ENCODE data around the gene NADK2.
"Not testable (repeated sequence)": the region's sequence is repeated elsewhere in the genome, so short reads cannot be mapped to it uniquely, and the experiment has no call there.

Gene NADK2

DNA sequence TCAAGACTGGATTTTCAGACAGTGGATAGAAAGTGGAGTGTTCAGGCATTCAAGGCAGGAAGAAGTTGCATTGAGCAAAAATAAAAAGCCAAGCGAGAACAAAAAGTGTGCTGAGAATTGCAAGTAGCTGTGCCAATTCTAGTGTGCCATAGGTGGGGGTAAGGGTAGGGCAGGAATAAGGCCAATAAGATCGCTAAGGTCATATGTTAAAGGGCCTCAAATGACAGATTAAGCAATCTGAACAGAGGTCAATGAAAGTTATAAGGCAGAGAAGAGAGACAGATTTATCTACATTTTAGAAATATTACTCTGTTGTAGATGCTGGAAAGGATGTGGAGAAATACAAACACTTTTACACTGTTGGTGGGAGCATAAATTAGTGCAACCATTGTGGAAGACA, 36.4 kb downstream of the NADK2 start:
- no peak for DNase-seq

GRCh38 chr5:36202521-36202961, 39.2 kb downstream of the NADK2 start:
- DNase-seq, result peak; percentile 17

GRCh38 chr5:36200513-36200912, 41.2 kb downstream of the NADK2 start:
- DNase-seq, result no peak

- no peak for DNase-seq
These were observed 42.1 kb downstream of the NADK2 start for GRCh38 chr5:36199620-36200019.

DNA sequence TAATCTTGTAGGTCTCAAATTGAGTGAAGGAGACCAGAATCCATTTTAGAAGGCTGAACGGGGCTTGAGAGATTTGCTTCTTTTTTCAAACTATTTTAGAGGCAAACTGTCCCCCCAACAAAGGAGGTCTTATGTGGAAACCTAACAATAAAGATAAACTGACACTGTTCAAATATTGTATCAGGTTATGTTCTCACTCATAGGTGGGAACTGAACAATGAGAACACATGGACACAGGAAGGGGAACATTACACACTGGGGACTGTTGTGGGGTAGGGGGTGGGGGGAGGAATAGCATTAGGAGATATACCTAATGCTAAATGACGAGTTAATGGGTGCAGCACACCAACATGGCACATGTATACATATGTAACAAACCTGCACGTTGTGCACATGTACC, 42.9 kb downstream of the NADK2 start:
- DNase-seq, result not testable (repeated sequence)

DNA sequence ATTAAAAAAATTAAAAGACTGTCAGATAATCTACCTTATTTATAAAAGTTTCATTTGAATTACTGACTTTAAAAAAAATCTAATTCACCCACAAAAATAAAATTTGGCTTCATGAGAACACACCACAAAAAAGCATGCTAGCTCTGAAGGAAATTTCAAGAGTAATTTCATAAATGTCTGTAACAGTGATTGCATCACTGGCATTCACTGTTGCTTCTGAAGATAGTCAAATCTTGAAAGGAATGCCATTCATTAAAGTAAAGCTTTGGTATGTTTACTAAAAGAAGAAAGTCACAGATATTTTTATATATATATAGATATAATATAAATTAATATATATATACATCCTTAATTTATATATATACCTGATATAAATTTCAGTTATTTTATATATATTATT, 43.4 kb downstream of the NADK2 start:
- no peak for DNase-seq

- no peak for DNase-seq
These were observed 48.0 kb downstream of the NADK2 start for GRCh38 chr5:36193746-36194145.

DNA sequence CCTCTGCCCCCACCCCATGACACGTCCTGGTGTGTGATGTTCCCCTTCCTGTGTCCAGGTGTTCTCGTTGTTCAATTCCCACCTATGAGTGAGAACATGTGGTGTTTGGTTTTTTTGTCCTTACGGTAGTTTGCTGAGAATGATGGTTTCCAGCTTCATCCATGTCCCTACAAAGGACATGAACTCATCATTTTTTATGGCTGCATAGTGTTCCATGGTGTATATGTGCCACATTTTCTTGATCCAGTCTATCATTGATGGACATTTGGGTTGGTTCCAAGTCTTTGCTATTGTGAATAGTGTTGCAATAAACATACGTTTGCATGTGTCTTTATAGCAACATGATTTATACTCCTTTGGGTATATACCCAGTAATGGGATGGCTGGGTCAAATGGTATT, 57.3 kb downstream of the NADK2 start:
- DNase-seq, result not testable (repeated sequence)

- DNase-seq, result no peak
These were observed 60.0 kb downstream of the NADK2 start for GRCh38 chr5:36181774-36182173.

DNA sequence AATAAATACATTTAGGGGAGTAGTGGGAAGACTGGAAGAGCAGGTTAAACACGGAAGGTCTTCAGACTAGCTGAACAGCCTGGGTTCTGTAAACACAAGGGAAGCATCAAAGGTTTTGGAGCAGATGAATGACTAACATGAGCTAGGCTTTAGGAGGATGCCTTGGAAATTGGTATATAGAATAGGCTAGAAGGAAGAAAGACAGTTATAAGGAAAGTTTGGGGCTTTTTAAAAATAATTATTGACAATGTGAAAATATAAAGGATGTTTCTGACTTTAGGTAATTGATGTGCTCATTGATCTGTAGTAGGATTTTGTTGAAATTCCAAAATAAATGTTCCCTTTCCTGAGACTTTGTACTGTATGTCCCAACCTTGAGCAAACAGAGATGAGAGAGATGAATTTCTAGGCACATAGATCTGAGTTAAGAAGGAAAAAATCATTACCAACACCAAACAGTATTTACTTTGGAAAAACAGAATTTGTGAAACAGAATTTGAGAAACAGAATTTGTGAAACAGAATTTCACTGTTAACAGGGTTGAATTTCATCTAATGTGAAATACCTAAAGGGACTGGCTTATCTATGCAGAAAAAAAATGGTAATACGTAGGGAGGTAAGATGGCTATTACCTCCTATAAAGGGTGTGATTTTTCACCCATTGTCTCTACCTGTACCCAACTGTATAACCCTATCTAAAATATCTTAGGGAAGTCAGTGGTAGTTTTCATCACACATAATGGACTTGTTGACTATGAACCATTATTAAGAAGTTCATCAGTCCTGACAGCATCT, 61.0 kb downstream of the NADK2 start:
- DNase-seq, result no peak

DNA sequence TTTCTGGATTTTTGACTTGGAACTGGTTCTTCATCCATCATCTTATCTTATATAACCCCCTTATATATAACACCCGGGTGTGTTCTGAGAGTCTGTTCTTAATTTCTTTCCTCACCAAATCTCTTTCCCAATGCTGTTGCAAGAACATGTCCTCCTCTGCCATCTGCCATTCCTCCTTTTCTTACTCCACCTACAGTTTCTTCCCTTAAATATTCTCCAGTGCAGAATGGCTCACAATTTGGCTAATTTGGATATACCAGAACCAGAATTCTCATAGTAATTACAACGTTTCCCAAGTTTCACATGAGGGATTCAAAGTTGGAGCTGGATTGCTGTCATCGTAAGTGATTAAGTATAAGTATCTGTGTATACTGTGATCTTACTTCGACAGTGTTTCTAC, 61.8 kb downstream of the NADK2 start:
- DNase-seq, result no peak

- no peak for DNase-seq
These were observed 63.2 kb downstream of the NADK2 start for GRCh38 chr5:36178524-36178890.

GRCh38 chr5:36177715-36178523, 63.8 kb downstream of the NADK2 start:
- DNase-seq, result no peak

GRCh38 chr5:36177154-36177553, 64.6 kb downstream of the NADK2 start:
- DNase-seq, result no peak

GRCh38 chr5:36175043-36175442, 66.7 kb downstream of the NADK2 start:
- DNase-seq, result no peak

DNA sequence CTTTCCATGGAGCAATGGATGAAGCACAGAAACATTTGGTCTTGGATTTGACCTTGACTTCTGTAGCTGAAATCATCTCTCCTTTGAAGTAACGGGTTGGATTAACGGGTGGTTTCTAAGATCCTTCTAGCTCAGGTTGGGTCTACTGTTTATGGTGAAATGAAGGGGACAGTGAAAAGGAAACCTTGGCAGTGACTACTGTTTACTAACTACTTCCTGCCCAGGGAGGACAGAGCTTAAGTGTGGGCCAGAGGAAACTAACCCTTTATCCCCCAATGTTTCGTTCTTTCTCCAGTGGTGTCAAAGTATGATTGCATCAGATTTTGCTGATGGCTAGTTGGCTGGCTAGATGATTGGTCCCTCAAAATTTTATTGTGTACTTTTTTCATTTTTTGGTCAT, 67.6 kb downstream of the NADK2 start:
- no peak for DNase-seq

DNA sequence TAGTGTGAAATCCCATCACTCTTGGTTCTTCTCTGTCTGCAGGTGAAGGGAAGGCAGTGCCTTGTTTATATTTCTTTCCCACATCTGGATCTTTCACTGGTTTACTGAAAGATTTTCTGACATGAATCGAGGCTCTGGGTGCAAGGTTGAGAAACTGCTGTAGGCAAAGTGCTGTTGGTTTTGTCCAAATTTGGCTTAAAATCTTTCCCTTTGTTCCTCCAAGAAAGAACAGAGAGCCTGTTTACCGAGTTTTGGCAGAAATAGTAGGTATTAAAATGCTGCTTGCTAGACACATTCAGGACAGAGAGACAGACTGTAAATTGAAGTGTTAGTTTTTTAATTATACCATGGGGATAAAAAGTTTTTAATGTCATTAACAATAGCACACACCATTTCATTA, 68.3 kb downstream of the NADK2 start:
- no peak for DNase-seq

DNA sequence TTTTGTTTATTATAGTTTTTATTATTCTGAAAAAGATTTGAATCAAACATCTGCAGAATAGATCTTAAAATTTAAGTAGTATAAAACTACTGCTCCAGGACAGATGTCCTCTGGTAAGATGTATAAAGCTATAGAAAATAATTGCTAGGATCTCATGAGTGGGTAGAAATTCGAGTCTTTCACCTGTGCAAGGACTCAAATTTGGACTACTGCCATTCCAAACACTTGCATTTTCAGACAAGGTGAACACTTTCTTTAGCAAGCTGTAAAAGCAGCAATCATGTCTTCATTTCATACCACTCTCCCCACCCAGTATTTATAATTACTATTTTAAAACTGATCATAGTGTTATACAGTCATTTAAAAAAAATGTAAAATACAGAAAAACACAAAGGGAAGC, 69.1 kb downstream of the NADK2 start:
- DNase-seq, result no peak

DNA sequence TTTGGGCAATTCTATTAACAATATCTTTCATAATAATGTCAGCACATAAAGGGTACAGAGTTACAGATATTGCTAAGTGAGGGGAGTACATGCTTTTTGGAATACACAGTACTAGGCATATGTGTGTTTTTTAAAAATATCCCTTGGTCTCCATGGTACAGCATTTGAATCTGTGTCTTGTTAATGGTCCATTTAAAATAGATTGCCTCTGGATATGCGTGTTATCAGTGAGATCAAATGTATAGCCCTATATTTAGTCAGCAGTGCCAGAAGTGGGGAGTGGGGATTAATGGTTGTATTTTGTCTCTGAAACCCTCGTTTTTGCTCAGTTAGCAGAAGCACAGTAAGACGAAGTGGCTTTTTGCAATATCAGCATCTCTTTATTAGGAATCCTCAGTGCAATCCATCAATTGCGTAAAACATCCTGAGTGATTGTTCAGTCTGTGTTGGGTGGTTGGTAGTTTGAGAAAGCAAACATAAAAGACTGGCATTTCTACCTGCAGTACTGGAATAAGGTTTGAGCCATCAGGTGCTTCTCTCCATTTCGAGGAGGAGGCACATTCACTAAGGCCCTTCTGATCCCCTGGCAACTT, 70.8 kb downstream of the NADK2 start:
- DNase-seq, result no peak

GRCh38 chr5:36168737-36169136, 73.0 kb downstream of the NADK2 start:
- no peak for DNase-seq

DNA sequence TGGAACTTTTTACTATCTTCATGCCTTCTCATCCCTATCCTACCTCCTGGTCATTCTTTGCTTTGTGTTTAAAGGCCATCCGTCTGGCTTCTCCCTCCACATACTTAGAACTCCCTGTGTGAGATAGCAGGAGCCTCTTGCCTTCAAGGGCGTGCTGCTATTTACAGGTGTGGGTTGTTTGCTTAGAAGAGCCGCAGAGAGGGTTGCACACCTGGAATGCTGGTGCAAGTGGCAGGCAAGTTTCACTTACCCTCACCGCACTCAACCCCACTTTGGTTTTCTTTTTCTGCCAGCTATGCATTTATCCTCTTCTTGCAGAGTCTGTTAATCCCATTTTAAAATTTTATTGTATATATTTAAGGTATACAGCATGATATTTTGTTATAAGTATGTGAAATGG, 77.3 kb downstream of the NADK2 start:
- DNase-seq, result no peak

GRCh38 chr5:36162810-36163486, 78.8 kb downstream of the NADK2 start:
- no peak for DNase-seq

GRCh38 chr5:36161361-36161760, 80.4 kb downstream of the NADK2 start:
- no peak for DNase-seq

Data from femur (tissue), 1 donor.